ENCODE measurements around the gene SLC4A11. TPM values are rescaled to one million over a fixed set of nuclear protein-coding genes. Genes with fewer than 3 reads are reported as not detected.
"Not testable (repeated sequence)": the region's sequence is repeated elsewhere in the genome, so short reads cannot be mapped to it uniquely, and the experiment has no call there.

Gene SLC4A11
- polyA plus RNA-seq, 2 donors = 11.5 to 19.8 TPM

DNA sequence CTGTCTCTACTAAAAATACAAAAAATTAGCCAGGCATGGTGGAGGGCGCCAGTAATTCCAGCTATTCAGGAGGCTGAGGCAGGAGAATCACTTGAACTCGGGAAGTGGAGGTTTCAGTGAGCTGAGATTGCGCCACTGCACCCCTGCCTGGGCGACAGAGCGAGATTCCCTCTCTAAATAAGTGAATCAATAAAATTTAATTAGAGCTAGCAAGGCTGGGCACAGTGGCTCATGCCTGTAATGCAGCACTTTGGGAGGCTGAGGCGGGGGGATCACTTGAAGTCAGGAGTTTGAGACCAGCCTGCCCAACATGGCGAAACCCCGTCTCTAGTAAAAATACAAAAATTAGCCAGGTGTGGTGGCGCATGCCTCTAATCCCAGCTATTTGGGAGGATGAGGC lies 51.1 kb downstream of the SLC4A11 start:
- 95 to 96% methylated on average over 9 of the region's 9 CpGs for whole genome bisulfite sequencing, 2 donors

DNA sequence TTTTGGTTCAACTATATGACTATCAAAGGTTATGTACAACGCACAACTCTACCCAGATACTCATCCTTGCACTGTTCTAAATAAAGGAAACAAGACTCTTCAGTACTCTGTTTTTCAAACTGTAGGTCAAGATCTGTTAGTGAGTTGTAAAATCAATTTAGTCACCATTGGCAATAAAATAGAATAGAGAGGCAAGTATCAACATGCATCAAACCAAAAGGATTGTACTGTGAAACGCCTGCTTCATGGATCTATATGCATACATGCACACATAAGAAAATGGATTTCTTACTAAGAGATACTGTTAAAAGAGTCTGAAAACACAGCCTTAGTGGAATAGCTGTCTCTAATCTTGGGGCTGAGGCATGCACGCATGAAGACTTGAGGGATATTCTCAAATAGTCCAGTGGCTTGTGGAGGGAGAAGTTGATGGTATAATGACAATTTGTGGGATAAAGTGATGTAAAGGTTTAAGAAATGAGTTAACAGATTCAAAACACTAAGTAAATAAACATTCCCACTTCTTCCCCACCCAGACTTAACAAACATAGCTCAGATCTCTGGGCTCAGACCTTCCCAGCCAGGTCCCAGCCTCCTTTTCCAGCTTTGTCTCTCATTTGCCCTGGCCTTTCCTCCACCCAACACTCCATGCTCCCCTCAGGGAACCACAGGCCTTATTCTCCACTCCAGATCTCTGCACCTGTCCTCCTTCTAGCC lies 54.9 kb downstream of the SLC4A11 start:
- no peak overlapping the region for H3K4me3 ChIP-seq (ENCODE audit: low read depth in 1 of 2, low read length in 2 of 2)
- H3K27ac ChIP-seq (ENCODE audit: low read depth in 2 of 2, low read length in 1 of 2) = no peak overlapping the region
- H3K36me3 ChIP-seq (ENCODE audit: control insufficient read depth in 2 of 2, insufficient read depth in 2 of 2, low read length in 1 of 2) = no peaks in the 10 kb centered on the region
- H3K9me3 ChIP-seq (ENCODE audit: control insufficient read depth in 2 of 2, insufficient read depth in 1 of 2, low read depth in 1 of 2, low read length in 1 of 2) = no peaks in the 10 kb centered on the region
- no peaks in the 10 kb centered on the region for H3K27me3 ChIP-seq (ENCODE audit: control insufficient read depth in 1 of 2, insufficient read depth in 2 of 2, low read length in 2 of 2)
- 65 to 79% methylated on average over 3 of the region's 3 CpGs for whole genome bisulfite sequencing, 2 donors
- H3K4me1 ChIP-seq (ENCODE audit: control insufficient read depth in 2 of 2, insufficient read depth in 2 of 2, low read length in 1 of 2) = peaks cover 0 to 3% of the 10 kb centered on the region in 2 donors

More for the DNA sequence above, 51.1 kb downstream of the SLC4A11 start:
- not testable (repeated sequence) for H3K27ac ChIP-seq (ENCODE audit: low read depth in 2 of 2, low read length in 1 of 2); H3K4me1 ChIP-seq (ENCODE audit: control insufficient read depth in 2 of 2, insufficient read depth in 2 of 2, low read length in 1 of 2); H3K27me3 ChIP-seq (ENCODE audit: control insufficient read depth in 1 of 2, insufficient read depth in 2 of 2, low read length in 2 of 2); H3K4me3 ChIP-seq (ENCODE audit: low read depth in 1 of 2, low read length in 2 of 2); H3K9me3 ChIP-seq (ENCODE audit: control insufficient read depth in 2 of 2, insufficient read depth in 1 of 2, low read depth in 1 of 2, low read length in 1 of 2)
- H3K36me3 ChIP-seq (ENCODE audit: control insufficient read depth in 2 of 2, insufficient read depth in 2 of 2, low read length in 1 of 2) = peaks cover 21 to 26% of the 10 kb centered on the region in 2 donors

DNA sequence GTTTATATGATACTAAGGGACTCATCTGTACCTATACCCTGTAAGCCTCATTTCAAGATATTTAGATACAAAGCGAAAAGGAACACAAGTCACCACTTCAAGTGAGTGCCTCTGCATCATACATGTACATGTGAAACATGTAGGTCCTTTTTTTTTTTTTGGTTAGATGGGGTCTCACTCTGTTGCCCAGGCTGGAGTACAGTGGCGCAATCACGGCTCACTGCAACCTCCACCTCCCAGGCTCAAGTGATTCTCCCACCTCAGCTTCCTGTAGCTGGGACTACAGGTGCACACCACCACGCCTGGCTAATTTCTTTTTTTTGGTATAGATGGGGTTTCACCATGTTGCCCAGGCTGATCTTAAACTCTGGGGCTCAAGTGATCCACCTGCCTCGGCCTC lies 56.6 kb downstream of the SLC4A11 start:
- H3K36me3 ChIP-seq (ENCODE audit: control insufficient read depth in 2 of 2, insufficient read depth in 2 of 2, low read length in 1 of 2); H3K9me3 ChIP-seq (ENCODE audit: control insufficient read depth in 2 of 2, insufficient read depth in 1 of 2, low read depth in 1 of 2, low read length in 1 of 2); H3K27me3 ChIP-seq (ENCODE audit: control insufficient read depth in 1 of 2, insufficient read depth in 2 of 2, low read length in 2 of 2); H3K27ac ChIP-seq (ENCODE audit: low read depth in 2 of 2, low read length in 1 of 2); H3K4me1 ChIP-seq (ENCODE audit: control insufficient read depth in 2 of 2, insufficient read depth in 2 of 2, low read length in 1 of 2); H3K4me3 ChIP-seq (ENCODE audit: low read depth in 1 of 2, low read length in 2 of 2): not testable (repeated sequence)
- 91 to 94% methylated on average over 5 of the region's 5 CpGs for WGBS, 2 donors

DNA sequence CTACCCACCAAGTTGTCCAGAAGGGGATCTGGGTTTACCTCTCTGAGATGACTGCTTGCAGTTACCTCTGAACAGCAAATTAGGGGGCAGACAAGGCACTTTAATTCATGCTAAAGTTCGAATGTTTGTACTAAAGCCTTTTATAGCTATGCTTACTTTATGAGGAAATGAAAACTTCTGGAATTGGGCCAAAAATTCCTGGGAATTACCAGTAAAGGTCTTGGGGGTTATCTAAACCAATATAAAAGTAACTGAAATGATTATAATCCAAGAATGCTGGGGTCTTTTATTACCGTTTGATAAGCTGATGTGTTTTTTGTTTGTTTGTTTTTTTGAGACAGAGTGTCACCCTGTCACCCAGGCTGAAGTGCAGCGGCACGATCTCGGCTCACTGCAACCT lies 57.7 kb downstream of the SLC4A11 start:
- WGBS, 2 donors = 72 to 76% methylated on average over 5 of the region's 5 CpGs

DNA sequence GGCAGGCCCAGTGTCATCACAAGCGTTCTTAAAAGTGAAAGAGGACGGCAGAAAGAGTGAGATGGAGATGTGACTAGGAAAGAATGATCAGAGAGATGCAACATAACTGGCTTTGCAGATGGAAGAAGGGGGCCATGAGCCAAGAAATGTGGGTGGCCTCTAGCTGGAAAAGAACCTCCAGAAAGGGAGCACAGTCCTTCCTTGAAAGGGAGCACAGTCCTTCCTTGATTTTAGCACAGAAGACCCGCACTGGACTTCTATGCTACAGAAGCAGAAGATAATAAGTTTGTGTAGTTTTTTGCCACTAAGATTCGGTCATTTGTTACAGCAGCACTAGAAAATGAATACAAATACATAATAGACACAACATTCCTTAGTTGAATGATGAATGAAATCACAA lies 58.7 kb downstream of the SLC4A11 start:
- Histone ChIP-seq H3K27me3 (ENCODE audit: control insufficient read depth in 1 of 2, insufficient read depth in 2 of 2, low read length in 2 of 2) (no peaks in the 10 kb centered on the region), H3K9me3 (ENCODE audit: control insufficient read depth in 2 of 2, insufficient read depth in 1 of 2, low read depth in 1 of 2, low read length in 1 of 2) (no peaks in the 10 kb centered on the region), H3K36me3 (ENCODE audit: control insufficient read depth in 2 of 2, insufficient read depth in 2 of 2, low read length in 1 of 2) (no peaks in the 10 kb centered on the region), H3K4me1 (ENCODE audit: control insufficient read depth in 2 of 2, insufficient read depth in 2 of 2, low read length in 1 of 2) (peaks cover 0 to 3% of the 10 kb centered on the region in 2 donors), H3K4me3 (ENCODE audit: low read depth in 1 of 2, low read length in 2 of 2) (no peak overlapping the region), H3K27ac (ENCODE audit: low read depth in 2 of 2, low read length in 1 of 2) (no peak overlapping the region)
- 74 to 77% methylated on average over 4 of the region's 4 CpGs for WGBS, 2 donors

More for the DNA sequence above, 57.7 kb downstream of the SLC4A11 start:
- H3K4me1 ChIP-seq (ENCODE audit: control insufficient read depth in 2 of 2, insufficient read depth in 2 of 2, low read length in 1 of 2) = peaks cover 0 to 3% of the 10 kb centered on the region in 2 donors
- H3K9me3 ChIP-seq (ENCODE audit: control insufficient read depth in 2 of 2, insufficient read depth in 1 of 2, low read depth in 1 of 2, low read length in 1 of 2) = no peaks in the 10 kb centered on the region
- no peak overlapping the region for H3K27ac ChIP-seq (ENCODE audit: low read depth in 2 of 2, low read length in 1 of 2)
- no peaks in the 10 kb centered on the region for H3K36me3 ChIP-seq (ENCODE audit: control insufficient read depth in 2 of 2, insufficient read depth in 2 of 2, low read length in 1 of 2)
- H3K27me3 ChIP-seq (ENCODE audit: control insufficient read depth in 1 of 2, insufficient read depth in 2 of 2, low read length in 2 of 2) = no peaks in the 10 kb centered on the region
- no peak overlapping the region for H3K4me3 ChIP-seq (ENCODE audit: low read depth in 1 of 2, low read length in 2 of 2)

DNA sequence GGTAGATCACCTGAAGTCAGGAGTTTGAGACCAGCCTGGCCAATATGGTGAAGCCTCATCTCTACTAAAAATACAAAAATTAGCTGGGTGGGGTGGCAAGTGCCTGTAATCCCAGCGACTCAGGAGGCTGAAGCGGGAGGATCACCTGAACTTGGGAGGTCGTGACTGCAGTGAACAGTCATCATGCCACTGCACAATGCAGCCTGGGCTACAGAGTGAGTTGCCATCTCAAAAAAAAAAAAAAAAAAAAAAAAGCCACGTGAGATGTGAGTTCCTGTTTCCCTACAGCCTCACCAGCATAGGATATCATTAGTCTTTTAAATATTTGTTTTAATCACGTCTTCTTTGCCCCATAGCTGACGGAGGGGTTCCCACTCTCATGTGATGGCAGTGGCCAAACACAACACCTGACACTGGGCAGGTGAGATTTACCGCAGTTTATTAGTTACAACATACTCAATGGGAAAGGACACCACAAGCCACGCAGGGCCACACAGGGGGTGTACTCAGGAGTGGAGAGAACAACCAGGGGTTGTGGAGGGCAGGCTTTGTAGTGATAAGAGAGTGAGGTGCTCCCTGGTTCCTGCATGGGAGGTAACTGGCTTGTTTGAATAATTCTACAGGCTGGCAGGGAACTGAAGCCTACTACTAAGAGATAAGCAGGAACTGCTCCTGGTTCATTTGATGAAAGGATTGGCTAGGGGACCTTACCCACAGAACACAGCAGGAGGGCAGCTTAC lies 61.1 kb downstream of the SLC4A11 start:
- Histone ChIP-seq H3K27ac (ENCODE audit: low read depth in 2 of 2, low read length in 1 of 2) (no peak overlapping the region), H3K36me3 (ENCODE audit: control insufficient read depth in 2 of 2, insufficient read depth in 2 of 2, low read length in 1 of 2) (no peaks in the 10 kb centered on the region), H3K9me3 (ENCODE audit: control insufficient read depth in 2 of 2, insufficient read depth in 1 of 2, low read depth in 1 of 2, low read length in 1 of 2) (no peaks in the 10 kb centered on the region), H3K4me1 (ENCODE audit: control insufficient read depth in 2 of 2, insufficient read depth in 2 of 2, low read length in 1 of 2) (peaks cover 0 to 4% of the 10 kb centered on the region in 2 donors), H3K27me3 (ENCODE audit: control insufficient read depth in 1 of 2, insufficient read depth in 2 of 2, low read length in 2 of 2) (no peaks in the 10 kb centered on the region), H3K4me3 (ENCODE audit: low read depth in 1 of 2, low read length in 2 of 2) (no peak overlapping the region)
- WGBS, 2 donors = 67 to 78% methylated on average over 8 of the region's 8 CpGs

Other genes starting within 250 kb of the SLC4A11 start
- gene GNRH2, start 195.6 kb downstream of the SLC4A11 start, polyA plus RNA-seq = under 1 TPM in 1 of 2 donors, not detected in 1; 0.24 TPM
- 10 to 100 TPM; 57.2 to 67.1 TPM for gene MRPS26, start 193.1 kb downstream of the SLC4A11 start, polyA plus RNA-seq
- under 1 TPM in 1 of 2 donors, not detected in 1; 0.13 TPM for gene OXT, start 167.6 kb downstream of the SLC4A11 start, polyA plus RNA-seq
- not detected for gene AVP, start 154.5 kb downstream of the SLC4A11 start, polyA plus RNA-seq
- 1 to 10 TPM; 6.6 to 9.7 TPM for gene FASTKD5, start 79.3 kb downstream of the SLC4A11 start, polyA plus RNA-seq
- 1 to 10 TPM; 2.9 to 3.0 TPM for gene UBOX5, start 79.3 kb downstream of the SLC4A11 start, polyA plus RNA-seq
- 1 to 10 TPM; 1.8 TPM for gene LZTS3, start 65.6 kb downstream of the SLC4A11 start, polyA plus RNA-seq
- 10 to 100 TPM; 24.0 to 45.8 TPM for gene DDRGK1, start 34.5 kb downstream of the SLC4A11 start, polyA plus RNA-seq
- gene ITPA, start 29.7 kb downstream of the SLC4A11 start, polyA plus RNA-seq = 10 to 100 TPM; 55.8 to 73.5 TPM
- gene DNAAF9, start 168.5 kb upstream of the SLC4A11 start, polyA plus RNA-seq = 1 to 10 TPM; 3.6 TPM
- gene ATRN, start 231.8 kb upstream of the SLC4A11 start, polyA plus RNA-seq = 1 to 10 TPM; 2.4 to 5.1 TPM